ENCODE results near the gene SEMA6B. TPM values are rescaled to one million over a fixed set of nuclear protein-coding genes. Genes with fewer than 3 reads are reported as not detected.
A peak's percentile ranks its signal among the peaks of the same experiment; 100 is the strongest.

SEMA6B gene
- total and polyA plus RNA-seq, 11 donors, result 6.0 to 29.7 (median 10.1) TPM

- Histone ChIP-seq H3K36me3 (peaks cover 0 to 7% (median 0%) of the 10 kb centered on the region in 9 donors), H3K4me1 (peaks cover 0 to 20% (median 12%) of the 10 kb centered on the region in 12 donors), H3K9me3 (no peaks in the 10 kb centered on the region), H3K27ac (no peak overlapping the region), H3K4me3 (no peak overlapping the region), H3K27me3 (no peaks in the 10 kb centered on the region)
- WGBS, 4 donors, result 50 to 79% (median 71%) methylated on average over 15 to 53 of the region's 53 CpGs
- DNase-seq (peak in 4 of 5 donors; percentile 34 to 80 (median 58)), ATAC-seq (no peak)
- no peak for TF ChIP-seq POLR2A (IDR thresholded peaks at IDR 0.05)
- TF ChIP-seq, protein P1, sequence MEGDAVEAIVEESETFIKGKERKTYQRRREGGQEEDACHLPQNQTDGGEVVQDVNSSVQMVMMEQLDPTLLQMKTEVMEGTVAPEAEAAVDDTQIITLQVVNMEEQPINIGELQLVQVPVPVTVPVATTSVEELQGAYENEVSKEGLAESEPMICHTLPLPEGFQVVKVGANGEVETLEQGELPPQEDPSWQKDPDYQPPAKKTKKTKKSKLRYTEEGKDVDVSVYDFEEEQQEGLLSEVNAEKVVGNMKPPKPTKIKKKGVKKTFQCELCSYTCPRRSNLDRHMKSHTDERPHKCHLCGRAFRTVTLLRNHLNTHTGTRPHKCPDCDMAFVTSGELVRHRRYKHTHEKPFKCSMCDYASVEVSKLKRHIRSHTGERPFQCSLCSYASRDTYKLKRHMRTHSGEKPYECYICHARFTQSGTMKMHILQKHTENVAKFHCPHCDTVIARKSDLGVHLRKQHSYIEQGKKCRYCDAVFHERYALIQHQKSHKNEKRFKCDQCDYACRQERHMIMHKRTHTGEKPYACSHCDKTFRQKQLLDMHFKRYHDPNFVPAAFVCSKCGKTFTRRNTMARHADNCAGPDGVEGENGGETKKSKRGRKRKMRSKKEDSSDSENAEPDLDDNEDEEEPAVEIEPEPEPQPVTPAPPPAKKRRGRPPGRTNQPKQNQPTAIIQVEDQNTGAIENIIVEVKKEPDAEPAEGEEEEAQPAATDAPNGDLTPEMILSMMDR (IDR thresholded peaks at IDR 0.05), result peak; percentile 46 to 71 (median 58)
- intact Hi-C loops (cut with DNase I), result loop anchor here in 5 of 10 donors (10.0 kb wide), 2 partner anchors 249 to 259 kb away; partner anchors contain the start of gene SHD (in 2 of the 5)
These were observed 36.0 kb downstream of the SEMA6B start for GRCh38 chr19:4523306-4524110.

DNA sequence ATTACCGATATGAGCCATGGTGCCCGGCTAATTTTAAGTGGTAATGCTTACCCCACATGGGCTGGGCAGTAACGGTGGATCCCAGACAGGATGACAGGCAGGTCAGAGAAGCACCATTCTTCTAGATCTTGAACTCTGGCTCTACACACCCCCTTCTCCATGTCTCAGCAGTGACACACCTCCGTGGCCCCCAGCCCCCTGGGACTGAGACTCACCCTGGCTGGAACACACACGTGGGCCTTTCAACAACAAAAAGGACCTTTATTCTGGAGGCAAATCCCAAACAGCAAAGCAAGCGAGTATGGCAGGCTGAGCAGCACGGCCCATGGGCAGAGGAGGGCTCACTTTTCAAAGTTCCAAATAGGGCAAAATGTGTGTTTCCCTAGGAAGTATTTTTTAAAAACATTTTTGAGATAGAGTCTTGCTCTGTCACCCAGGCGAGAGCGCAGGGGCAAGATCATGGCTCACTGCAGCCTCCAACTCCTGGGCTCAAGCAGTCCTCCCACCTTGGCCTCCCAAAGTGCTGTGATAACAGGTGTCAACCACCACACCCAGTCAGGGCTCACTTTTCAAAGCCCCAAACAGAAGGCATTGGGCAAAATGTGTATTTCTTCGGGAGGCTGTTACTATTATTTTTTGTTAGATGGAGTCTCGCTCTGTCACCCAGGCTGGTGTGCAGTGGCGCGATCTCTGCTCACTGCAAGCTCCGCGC is 37.0 kb downstream of the SEMA6B start:
- DNase-seq (no peak), ATAC-seq (no peak)
- Histone ChIP-seq H3K27me3 (no peaks in the 10 kb centered on the region), H3K4me3 (no peak overlapping the region), H3K9me3 (no peaks in the 10 kb centered on the region), H3K4me1 (peaks cover 0 to 23% (median 12%) of the 10 kb centered on the region in 12 donors), H3K36me3 (peaks cover 0 to 7% (median 0%) of the 10 kb centered on the region in 9 donors), H3K27ac (no peak overlapping the region)
- TF ChIP-seq, protein P1 (IDR thresholded peaks at IDR 0.05), result no peak
- TF ChIP-seq POLR2A (IDR thresholded peaks at IDR 0.05), result no peak
- WGBS, 4 donors, result 84 to 91% (median 89%) methylated on average over 15 of the region's 15 CpGs
- intact Hi-C loops (cut with DNase I), result loop anchor here in 5 of 10 donors (10.0 kb wide), 2 partner anchors 248 to 258 kb away; partner anchors contain the start of gene SHD (in 2 of the 5)

DNA sequence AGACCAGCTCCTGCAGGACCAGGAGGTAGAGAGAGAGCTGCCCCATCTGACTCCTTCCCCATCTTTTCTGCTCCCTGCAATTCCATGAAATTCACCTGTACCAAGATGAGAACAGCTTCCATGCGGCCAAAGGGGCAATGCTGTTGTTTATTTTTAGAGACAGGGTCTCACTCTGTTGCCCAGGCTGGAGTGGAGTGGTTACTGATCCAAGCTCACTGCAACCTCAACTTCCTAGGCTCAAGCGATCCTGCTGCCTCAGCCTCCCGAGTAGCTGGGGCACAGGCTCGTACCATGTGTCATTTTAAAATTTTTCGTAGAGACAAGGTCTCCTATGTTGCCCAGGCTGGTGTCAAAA is 37.6 kb downstream of the SEMA6B start:
- H3K4me1 ChIP-seq, result peaks cover 0 to 23% (median 12%) of the 10 kb centered on the region in 12 donors
- H3K4me3 ChIP-seq, result no peak overlapping the region
- peaks cover 0 to 7% (median 0%) of the 10 kb centered on the region in 9 donors for H3K36me3 ChIP-seq
- H3K27ac ChIP-seq, result peak overlapping the region in 1 of 12 donors; percentile 17
- TF ChIP-seq, protein P1 (IDR thresholded peaks at IDR 0.05), result no peak
- TF ChIP-seq POLR2A (IDR thresholded peaks at IDR 0.05), result no peak
- 87 to 94% (median 90%) methylated on average over 5 of the region's 5 CpGs for WGBS, 4 donors
- intact Hi-C loops (cut with DNase I), result loop anchor here in 5 of 10 donors (10.0 kb wide), 2 partner anchors 247 to 257 kb away; partner anchors contain the start of gene SHD (in 2 of the 5)
- DNase-seq (no peak), ATAC-seq (no peak)
- no peaks in the 10 kb centered on the region for H3K9me3 ChIP-seq
- no peaks in the 10 kb centered on the region for H3K27me3 ChIP-seq

Data from heart left ventricle (tissue), 16 donors.